CD4-positive, alpha-beta T cell treated with Interleukin-12 subunit alpha and Interleukin-12 subunit beta, for 1 hour (primary cell): ENCODE data around the gene ROR2.
"Not testable (repeated sequence)": the region's sequence is repeated elsewhere in the genome, so short reads cannot be mapped to it uniquely, and the experiment has no call there.

Experiments used
- DNase-seq: peaks from one replicate; pipeline ENCODE4 v3.0.0-alpha.2; 2020

ROR2 gene

GRCh38 chr9:91659529-91660495, 290.2 kb downstream of the ROR2 start:
- DNase-seq = no peak

- DNase-seq = no peak
Observed at GRCh38 chr9:91658513-91659105, 291.4 kb downstream of the ROR2 start.

DNA sequence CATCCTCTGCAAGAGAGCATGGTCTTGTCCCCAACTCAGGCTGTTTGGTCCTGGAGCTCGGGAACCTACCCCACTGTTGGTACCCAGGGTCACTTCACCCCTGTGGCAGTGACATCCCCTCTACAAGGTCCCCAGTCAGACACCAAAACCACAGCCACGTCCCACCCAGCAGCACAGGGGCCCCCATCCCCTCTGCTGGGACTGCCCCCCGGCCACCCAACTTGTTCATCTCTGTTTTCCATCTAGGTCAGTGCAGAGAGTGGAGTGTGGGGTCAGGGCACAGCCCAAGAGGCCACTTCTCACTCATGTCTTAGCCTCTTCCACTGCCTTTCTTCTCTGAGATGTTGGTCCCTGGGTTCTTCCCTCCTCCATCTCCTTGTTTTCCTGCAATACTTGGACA, 292.5 kb downstream of the ROR2 start:
- DNase-seq = no peak

DNA sequence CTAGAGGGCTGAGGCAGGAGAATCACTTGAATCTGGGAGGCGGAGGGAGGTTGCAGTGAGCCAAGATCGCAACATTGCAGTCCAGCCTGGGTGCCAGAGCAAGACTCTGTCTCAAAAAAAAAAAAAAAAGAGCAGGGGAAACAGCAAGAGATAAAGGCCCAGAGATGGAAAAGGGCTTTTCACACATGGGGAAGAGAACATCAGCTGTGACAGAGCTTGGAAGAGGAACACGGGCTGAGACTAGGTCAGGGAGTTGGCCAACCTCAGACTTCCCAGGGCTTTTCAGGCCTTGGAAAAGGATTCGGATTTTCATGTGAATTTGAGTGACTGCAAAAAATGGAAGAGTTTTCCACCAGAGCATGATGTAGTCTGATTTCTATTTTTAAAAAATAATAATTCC, 294.4 kb downstream of the ROR2 start:
- DNase-seq = no peak

DNA sequence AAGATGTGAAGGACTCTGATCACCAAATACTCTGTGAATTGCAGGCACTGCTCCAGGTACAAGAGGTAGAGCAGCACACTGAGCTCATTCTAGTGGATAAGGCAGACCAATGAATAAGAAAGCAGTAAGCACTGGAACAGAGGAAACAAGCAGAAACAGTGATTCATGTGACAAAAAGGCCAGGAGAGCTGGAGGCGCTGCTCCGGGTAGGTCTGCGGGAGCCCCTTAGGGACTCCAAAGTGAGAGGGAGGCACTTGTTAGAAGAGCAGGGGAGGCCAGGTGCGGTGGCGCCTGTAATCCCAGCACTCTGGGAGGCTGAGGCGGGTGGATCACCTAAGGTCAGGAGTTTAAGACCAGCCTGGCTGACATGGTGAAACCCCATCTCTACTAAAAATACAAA, 294.8 kb downstream of the ROR2 start:
- DNase-seq = no peak

GRCh38 chr9:91654527-91654926, 295.5 kb downstream of the ROR2 start:
- no peak for DNase-seq

DNA sequence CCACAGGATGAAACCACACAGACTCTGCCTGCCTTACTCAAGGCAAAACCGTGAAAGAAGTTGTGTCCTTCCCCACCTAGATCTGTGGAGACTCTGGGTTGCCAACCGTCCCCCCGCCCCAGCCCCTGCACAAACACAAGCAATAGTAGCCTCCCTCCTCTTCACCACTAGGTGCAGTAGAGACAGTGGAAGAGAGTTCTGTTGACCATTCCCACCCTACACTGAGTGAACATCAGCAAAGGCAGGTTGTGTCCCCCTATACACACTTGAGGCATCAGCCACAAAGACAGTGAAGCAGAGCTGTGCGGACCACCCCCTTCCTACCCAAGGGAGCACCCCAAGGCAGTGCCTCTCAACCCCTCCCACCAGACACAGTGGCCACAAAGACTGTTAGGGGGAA, 302.7 kb downstream of the ROR2 start:
- no peak for DNase-seq

DNA sequence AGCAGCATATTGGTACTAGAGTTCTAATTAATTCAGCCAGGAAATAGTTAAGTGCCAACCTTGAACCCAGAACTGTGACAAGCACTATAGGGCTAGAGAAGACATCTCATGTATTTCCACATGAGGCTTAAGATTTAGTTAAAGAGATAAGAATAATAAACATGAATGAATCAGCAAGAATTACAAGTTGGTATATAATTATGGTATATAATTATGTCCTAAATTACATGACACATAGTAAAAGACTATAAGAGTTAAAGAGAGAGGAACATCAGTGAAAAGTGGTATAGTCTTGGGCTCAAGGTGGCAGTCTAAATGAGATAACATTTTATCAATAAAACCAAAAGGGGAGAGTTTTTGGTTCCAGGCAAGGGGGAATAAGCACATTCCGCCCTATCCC, 303.3 kb downstream of the ROR2 start:
- no peak for DNase-seq

DNA sequence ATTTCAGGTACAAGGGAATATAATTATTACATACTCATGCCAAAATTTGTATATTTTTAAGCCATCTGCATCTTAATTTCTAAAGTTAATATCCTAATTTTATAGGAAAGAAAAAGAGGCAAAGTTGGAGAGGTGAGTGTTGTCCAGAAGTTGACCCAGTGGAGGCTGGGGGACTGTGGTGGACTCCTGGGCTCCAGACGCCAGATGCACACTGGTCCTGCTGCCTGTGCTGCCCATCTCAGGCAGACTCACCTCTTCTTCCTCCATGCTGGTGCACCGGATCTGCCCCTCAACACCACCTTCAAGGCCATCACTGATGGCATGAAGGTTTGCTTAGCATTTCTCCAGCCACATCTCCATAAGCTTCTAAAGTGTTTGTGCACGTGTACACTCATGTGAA, 305.6 kb downstream of the ROR2 start:
- DNase-seq = no peak

DNA sequence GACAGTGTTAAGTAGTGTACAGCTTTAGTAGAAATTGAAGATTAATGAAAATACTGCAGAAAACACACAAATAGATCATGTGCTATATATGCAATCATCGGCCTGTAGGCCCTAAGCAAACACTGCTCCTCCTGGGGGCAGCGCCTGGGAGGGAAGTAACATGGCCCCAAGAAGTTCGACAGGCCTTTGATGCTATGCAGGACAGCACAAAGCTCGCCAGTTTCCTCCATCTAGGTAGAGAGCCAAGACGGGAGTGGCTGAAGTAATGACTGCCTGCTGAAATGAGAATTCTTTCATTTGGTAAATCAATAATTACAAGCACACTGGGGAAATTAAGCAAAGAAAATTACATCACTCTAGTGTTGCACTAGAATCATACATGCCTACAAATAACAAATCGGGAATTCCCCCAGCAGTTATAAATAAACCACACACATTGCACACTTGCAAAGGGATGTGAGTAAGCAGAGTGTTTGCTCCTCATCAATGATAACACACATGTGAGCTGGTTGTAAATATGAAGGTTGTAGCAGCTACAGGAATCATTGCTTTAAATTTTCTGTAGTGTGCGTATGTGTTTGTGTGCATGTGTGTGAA, 306.4 kb downstream of the ROR2 start:
- no peak for DNase-seq

DNA sequence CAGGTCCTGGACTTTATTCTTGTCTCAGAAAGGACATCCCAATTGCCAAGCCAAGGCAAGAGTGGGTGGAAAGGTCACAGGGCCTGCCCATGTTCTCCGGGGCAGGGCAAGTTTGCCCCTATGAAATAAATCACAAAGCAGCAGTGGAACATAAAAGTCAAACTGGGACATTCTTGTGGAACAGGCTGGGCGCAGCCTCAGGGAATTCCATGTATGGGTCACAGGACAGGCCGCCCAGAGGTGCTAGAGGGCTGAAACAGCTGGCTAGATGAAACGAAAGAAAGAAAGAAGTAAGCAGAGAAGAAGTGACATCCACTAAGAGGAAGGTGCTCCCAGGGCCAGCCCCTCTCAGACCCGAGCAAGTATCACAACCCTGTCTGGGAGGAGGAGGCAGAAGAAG, 307.3 kb downstream of the ROR2 start:
- no peak for DNase-seq

- DNase-seq = no peak
Observed at GRCh38 chr9:91640428-91640827, 309.6 kb downstream of the ROR2 start.

DNA sequence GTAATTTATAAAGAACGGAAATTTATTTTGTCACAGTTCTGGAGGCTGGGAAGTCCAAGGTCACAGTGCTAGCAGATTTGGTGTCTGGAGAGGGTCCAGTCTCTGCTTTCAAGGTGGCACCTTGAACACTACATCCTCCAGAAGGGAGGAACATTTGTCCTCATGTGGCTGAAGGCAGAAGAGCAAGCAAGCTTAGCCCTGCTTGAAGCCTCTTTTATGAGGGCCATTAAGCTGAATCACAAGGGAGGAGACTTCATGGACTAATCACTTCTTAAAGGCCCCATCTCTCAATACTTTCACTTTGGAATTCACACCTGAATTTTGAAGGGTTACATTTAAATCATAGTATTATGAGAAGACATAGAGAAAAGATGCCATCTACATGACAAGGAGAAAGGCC, 311.0 kb downstream of the ROR2 start:
- DNase-seq = no peak

- not testable (repeated sequence) for DNase-seq
Observed at GRCh38 chr9:91634832-91635231, 315.2 kb downstream of the ROR2 start.

- no peak for DNase-seq
Observed at GRCh38 chr9:91629718-91630117, 320.3 kb downstream of the ROR2 start.

- no peak for DNase-seq
Observed at GRCh38 chr9:91628892-91629291, 321.1 kb downstream of the ROR2 start.

DNA sequence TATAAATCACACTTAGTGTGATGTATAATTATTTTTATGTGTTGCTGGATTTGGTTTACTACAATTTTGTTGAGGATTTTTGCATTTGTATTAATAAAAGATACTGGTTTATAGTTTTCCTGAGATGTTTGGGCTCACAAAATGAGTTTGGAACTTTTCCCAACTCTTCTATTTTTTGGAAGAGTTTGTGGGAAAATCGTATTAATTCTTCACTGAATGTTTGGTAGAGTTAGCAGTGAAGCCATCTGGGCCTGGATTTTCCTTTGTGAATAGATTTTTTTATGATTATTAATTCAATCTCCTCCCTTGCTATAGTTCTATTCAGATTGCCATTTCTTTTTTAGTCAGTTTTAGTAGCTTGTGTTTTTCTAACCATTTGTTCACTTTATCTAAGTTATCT, 324.7 kb downstream of the ROR2 start:
- DNase-seq = no peak

GRCh38 chr9:91623004-91623403, 327.0 kb downstream of the ROR2 start:
- DNase-seq = no peak

- DNase-seq = not testable (repeated sequence)
Observed at GRCh38 chr9:91622121-91622520, 327.9 kb downstream of the ROR2 start.

GRCh38 chr9:91614044-91614443, 336.0 kb downstream of the ROR2 start:
- not testable (repeated sequence) for DNase-seq

GRCh38 chr9:91611582-91611981, 338.4 kb downstream of the ROR2 start:
- DNase-seq = no peak

GRCh38 chr9:91606255-91606995, 343.6 kb downstream of the ROR2 start:
- no peak for DNase-seq

DNA sequence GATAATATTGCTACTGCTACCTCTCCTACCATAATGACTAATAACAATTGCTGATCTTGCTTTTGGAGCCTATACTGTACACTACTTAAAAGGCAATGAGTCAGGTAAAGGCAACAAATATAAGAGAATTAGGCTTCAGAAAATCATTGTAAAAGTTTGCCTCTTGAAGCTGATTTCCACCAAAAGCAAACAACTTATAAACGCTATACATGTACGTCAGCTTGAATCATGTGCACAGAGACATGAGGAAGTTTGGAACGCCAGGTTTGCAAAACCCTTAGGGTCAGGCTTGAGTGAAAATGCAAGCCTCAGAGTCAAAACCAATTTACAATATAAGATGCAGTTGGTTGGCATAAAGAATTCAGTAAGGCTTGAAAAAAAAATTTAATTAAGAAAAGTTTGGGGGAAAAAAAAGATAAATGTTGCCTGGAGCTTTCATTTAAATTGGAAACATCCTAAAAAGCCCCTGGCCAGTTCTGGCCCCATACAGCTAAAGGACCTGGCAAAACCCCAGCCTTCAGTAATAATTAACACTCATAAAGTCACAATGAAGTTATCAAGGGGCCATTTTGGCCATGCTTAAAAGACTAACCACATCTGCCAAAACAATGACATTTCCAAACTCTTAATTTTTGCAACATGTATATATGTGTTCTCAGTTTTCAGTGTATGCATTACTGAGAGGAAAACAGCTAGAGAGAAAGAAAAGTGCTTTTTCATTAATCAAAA, 345.4 kb downstream of the ROR2 start:
- no peak for DNase-seq
